ENCODE results near the gene CPLX4.
A peak's percentile ranks its signal among the peaks of the same experiment; 100 is the strongest.

Gene CPLX4

GRCh38 chr18:59340312-59340711 lies 21.9 kb upstream of the CPLX4 start:
- H3K4me3 ChIP-seq (ENCODE audit: low read depth, low read length), result no peak overlapping the region
- no peak for DNase-seq (ENCODE audit: low read depth)
- TF ChIP-seq, protein P1, sequence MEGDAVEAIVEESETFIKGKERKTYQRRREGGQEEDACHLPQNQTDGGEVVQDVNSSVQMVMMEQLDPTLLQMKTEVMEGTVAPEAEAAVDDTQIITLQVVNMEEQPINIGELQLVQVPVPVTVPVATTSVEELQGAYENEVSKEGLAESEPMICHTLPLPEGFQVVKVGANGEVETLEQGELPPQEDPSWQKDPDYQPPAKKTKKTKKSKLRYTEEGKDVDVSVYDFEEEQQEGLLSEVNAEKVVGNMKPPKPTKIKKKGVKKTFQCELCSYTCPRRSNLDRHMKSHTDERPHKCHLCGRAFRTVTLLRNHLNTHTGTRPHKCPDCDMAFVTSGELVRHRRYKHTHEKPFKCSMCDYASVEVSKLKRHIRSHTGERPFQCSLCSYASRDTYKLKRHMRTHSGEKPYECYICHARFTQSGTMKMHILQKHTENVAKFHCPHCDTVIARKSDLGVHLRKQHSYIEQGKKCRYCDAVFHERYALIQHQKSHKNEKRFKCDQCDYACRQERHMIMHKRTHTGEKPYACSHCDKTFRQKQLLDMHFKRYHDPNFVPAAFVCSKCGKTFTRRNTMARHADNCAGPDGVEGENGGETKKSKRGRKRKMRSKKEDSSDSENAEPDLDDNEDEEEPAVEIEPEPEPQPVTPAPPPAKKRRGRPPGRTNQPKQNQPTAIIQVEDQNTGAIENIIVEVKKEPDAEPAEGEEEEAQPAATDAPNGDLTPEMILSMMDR (conservative IDR thresholded peaks at IDR 0.05; ENCODE audit: low read depth, low read length), result no peak

DNA sequence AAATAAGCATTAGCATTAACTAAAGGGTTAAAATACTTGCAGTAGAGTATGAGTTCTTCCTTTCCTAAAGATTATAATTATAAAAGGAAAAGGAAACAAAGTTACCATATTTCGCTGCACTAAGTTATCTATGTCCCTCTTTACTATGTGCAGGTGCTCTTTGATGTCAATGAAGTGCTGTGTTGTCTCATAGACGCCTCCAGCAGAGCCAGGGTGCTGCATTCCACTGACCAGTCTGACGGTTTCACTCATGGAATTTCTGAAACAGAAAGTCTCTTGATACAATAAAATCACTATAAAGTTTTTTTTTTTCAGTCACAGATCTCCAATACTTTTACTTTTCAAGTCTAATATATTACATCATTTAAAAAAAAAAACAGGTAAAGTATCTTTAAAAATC lies 14.5 kb upstream of the CPLX4 start:
- TF ChIP-seq, protein P1 (conservative IDR thresholded peaks at IDR 0.05; ENCODE audit: low read depth, low read length), result no peak
- H3K4me3 ChIP-seq (ENCODE audit: low read depth, low read length), result no peak overlapping the region

DNA sequence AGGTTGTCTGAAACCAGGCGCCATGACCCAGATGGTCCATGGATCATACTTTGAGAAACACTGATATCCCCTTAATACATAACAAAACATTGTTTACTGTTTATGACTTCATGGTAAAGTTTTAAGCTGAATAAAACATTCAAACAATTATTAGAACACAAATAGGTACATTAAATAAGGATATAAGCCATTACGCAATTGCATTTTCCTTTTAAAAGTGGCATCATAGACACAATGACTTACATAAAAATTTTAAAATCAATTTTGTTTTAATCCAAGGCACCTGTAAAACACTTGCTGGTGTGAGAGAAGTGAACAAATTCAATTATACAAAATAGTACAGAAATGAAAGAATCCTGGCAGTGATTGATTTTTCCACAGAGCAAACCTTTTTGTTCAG lies 10.2 kb upstream of the CPLX4 start:
- DNase-seq (ENCODE audit: low read depth), result no peak
- no peak overlapping the region for H3K4me3 ChIP-seq (ENCODE audit: low read depth, low read length)
- TF ChIP-seq, protein P1 (conservative IDR thresholded peaks at IDR 0.05; ENCODE audit: low read depth, low read length), result no peak

More for the DNA sequence above, 14.5 kb upstream of the CPLX4 start:
- DNase-seq (ENCODE audit: low read depth), result no peak

DNA sequence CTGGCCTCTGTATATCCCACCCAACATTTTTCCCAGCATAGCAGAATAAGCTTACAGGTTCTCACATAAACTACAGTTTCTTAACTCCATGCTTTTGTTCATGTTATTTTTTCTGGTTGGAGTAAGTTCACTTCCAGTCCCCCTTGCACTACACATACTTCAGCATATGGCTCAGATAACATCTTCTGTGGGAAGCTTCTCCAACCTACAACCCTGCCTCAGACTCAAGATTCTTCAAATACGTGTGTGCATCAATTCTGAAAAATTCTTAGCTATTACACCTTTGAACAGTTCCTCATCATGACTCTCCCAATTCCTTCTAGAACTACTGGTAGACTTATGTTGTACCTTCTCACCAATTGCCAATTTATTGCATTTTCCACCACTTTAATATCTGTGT lies 7.5 kb upstream of the CPLX4 start:
- DNase-seq (ENCODE audit: low read depth), result no peak
- H3K4me3 ChIP-seq (ENCODE audit: low read depth, low read length), result no peak overlapping the region
- TF ChIP-seq, protein P1 (conservative IDR thresholded peaks at IDR 0.05; ENCODE audit: low read depth, low read length), result no peak

GRCh38 chr18:59324623-59324971 lies 6.1 kb upstream of the CPLX4 start:
- DNase-seq (ENCODE audit: low read depth), result no peak
- no peak overlapping the region for H3K4me3 ChIP-seq (ENCODE audit: low read depth, low read length)
- TF ChIP-seq, protein P1 (conservative IDR thresholded peaks at IDR 0.05; ENCODE audit: low read depth, low read length), result no peak

DNA sequence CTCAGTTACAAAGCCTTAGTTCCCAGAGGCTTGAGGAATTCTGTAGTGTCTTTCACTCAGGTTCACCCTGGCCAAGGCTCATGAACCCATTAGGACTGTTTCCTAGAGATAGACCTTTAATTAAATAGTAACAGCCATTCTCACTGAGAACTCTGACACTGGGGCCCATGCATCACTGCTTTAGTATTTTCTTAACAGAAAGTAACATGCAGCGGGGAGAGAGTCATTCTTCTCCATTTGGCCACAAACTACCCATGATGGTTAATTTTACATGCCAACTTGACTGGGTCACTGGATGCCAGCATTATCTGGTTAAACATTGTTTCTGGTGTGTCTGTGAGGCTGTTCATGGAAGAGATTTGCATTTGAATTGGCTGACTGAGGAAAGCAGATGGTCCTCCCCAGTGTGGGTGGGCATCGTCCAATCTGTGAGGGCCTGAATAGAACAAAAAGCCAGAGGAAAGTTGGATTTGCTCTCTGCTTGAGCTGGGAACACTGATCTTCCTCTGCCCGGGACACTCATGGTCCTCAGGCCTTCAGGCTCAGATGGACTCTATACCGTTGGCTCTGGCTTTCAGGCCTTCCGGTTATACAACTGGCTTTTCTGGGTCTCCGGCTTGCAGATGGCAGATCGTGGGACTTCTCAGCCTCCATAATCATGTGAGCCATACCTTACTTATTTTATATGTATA lies 5.6 kb upstream of the CPLX4 start:
- DNase-seq (ENCODE audit: low read depth), result no peak
- H3K4me3 ChIP-seq (ENCODE audit: low read depth, low read length), result no peak overlapping the region
- TF ChIP-seq, protein P1 (conservative IDR thresholded peaks at IDR 0.05; ENCODE audit: low read depth, low read length), result no peak

- peak; percentile 38 for DNase-seq (ENCODE audit: low read depth)
- TF ChIP-seq, protein P1 (conservative IDR thresholded peaks at IDR 0.05; ENCODE audit: low read depth, low read length), result no peak
- H3K4me3 ChIP-seq (ENCODE audit: low read depth, low read length), result no peak overlapping the region
Observed at GRCh38 chr18:59311631-59312030, 6.8 kb downstream of the CPLX4 start.

All from choroid plexus epithelial cell (primary cell).